VCaP (cell line): Measurements from ENCODE around the gene MPP2.
"Not testable (repeated sequence)": the region's sequence is repeated elsewhere in the genome, so short reads cannot be mapped to it uniquely, and the experiment has no call there.

ENCODE experiments used
- H3K27ac ChIP-seq: fragments of 450-650 bp; 2 replicates; pipeline ENCODE4 v1.5.1; 2017
- TF ChIP-seq, protein P1 (sequence below): fragments of 450-650 bp; conservative IDR thresholded peaks from 2 replicates; pipeline ENCODE4 v1.5.1; 2017; ENCODE audit warnings: mild to moderate bottlenecking, moderate library complexity

MPP2 gene

DNA sequence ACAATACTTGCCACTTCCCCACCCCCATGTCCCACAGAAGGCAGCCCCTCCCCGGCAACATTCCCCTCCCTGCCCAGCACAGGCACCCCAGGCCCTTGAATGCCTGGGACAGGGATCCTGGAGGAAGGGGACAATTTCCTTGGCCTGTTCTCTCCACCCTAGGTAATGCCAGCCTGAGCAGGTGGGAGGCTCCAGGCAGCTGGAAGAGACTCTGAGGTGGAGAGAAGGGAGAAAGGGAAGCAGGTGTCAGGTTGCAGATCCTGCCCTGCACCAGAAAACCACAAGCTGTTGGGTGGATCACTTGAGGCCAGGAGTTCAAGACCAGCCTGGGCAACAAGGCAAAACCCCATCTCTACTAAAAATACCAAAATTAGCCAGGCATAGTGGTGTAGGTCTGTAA lies 8.9 kb downstream of the MPP2 start:
- TF ChIP-seq, protein P1, sequence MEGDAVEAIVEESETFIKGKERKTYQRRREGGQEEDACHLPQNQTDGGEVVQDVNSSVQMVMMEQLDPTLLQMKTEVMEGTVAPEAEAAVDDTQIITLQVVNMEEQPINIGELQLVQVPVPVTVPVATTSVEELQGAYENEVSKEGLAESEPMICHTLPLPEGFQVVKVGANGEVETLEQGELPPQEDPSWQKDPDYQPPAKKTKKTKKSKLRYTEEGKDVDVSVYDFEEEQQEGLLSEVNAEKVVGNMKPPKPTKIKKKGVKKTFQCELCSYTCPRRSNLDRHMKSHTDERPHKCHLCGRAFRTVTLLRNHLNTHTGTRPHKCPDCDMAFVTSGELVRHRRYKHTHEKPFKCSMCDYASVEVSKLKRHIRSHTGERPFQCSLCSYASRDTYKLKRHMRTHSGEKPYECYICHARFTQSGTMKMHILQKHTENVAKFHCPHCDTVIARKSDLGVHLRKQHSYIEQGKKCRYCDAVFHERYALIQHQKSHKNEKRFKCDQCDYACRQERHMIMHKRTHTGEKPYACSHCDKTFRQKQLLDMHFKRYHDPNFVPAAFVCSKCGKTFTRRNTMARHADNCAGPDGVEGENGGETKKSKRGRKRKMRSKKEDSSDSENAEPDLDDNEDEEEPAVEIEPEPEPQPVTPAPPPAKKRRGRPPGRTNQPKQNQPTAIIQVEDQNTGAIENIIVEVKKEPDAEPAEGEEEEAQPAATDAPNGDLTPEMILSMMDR: no peak
- H3K27ac ChIP-seq: no peak overlapping the region

- TF ChIP-seq, protein P1: no peak
- H3K27ac ChIP-seq: no peak overlapping the region
These were observed 9.5 kb downstream of the MPP2 start for GRCh38 chr17:43897831-43898230.

DNA sequence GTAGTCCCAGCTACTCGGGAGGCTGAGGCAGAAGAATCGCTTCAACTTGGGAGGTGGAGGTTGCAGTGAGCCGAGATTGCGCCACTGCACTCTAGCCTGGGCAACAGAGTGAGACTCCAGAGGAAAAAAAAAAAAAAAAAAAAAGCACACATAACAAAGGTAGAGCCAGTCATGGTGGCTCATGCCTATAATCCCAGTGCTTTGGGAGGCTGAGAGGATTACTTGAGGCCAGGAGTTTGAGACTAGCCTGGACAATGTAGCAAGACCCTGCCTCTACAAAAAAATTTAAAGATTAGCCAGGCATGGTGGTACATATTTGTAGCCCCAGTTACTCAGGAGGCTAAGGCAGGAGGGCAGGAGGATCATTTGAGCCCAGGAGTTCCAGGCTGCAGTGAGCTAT lies 12.8 kb downstream of the MPP2 start:
- not testable (repeated sequence) for H3K27ac ChIP-seq

DNA sequence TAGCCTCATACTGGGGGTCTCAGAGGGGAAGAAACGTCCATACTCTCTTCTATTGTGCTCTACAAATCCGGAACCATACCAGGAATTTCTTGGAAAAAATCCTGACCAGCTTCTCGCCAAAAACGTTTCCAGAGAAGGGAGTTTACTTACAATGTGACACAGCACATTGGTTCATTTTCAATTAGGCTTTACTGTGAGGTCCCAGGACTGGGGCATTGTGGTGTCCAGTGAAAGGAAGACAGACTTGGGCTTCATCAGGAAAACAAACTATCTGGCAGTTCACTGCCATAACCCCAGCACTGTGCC lies 14.7 kb downstream of the MPP2 start:
- TF ChIP-seq, protein P1: no peak
- no peak overlapping the region for H3K27ac ChIP-seq

- TF ChIP-seq, protein P1: no peak
- no peak overlapping the region for H3K27ac ChIP-seq
These were observed 15.3 kb downstream of the MPP2 start for GRCh38 chr17:43891851-43892646.

DNA sequence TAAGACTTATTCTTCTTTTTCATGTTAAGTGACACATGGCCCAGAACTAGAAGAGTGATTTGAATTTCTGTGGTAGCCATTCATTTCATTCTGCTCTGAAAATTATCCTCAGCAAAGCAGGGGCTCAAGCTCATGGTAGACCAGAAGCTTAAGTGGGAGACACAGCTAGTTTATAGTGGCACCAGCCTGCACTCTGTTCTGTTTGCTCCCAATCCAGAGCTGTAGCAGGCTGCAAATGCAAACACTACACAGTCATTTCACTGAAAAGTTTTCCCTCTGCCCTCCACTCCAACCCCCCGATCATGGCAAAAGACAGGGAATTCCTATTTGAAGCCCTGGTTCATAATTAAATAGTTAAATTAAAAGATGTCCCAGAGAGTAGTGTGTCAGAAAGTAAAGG lies 17.1 kb downstream of the MPP2 start:
- TF ChIP-seq, protein P1: no peak
- no peak overlapping the region for H3K27ac ChIP-seq

GRCh38 chr17:43888548-43888947 lies 18.8 kb downstream of the MPP2 start:
- TF ChIP-seq, protein P1: no peak
- H3K27ac ChIP-seq: no peak overlapping the region

GRCh38 chr17:43882761-43883415 lies 24.4 kb downstream of the MPP2 start:
- H3K27ac ChIP-seq: no peak overlapping the region
- TF ChIP-seq, protein P1: no peak
